Measurements from ENCODE around the gene MARCHF3.
"Not testable (repeated sequence)": the region's sequence is repeated elsewhere in the genome, so short reads cannot be mapped to it uniquely, and the experiment has no call there.

Gene MARCHF3

GRCh38 chr5:126869005-126869451, 161.3 kb downstream of the MARCHF3 start:
- DNase-seq, result no peak

DNA sequence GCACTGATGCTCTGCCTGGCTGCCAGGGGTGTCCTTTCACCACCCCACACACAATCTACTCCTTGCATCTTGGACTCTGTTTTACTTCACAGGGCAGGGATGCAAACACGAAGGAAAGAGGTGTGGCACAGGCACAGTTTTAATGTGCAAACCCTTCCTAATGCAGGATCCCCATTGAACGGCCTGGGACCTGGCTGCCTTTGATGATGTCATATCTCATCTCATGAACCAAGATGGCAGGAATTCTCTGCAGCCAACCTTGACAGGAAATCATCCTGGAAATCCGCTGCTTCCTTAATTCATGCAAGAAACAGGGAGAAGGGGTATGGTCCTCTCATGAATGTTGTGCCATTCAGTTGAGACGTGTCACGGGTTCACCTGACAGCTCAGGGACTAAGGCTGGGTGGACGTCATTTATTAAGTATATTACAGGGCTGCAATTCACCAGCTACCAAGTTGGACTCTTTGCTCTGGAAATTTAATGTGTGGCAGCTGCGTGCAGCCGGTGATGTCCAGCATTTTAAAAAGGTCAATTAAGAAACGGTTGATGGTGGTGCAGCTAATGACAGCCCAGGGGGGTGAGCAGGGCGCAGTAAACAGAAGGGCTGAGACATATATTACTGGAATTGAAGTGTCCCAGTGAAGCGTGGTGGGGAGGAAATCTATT, 161.9 kb downstream of the MARCHF3 start:
- DNase-seq, result no peak

DNA sequence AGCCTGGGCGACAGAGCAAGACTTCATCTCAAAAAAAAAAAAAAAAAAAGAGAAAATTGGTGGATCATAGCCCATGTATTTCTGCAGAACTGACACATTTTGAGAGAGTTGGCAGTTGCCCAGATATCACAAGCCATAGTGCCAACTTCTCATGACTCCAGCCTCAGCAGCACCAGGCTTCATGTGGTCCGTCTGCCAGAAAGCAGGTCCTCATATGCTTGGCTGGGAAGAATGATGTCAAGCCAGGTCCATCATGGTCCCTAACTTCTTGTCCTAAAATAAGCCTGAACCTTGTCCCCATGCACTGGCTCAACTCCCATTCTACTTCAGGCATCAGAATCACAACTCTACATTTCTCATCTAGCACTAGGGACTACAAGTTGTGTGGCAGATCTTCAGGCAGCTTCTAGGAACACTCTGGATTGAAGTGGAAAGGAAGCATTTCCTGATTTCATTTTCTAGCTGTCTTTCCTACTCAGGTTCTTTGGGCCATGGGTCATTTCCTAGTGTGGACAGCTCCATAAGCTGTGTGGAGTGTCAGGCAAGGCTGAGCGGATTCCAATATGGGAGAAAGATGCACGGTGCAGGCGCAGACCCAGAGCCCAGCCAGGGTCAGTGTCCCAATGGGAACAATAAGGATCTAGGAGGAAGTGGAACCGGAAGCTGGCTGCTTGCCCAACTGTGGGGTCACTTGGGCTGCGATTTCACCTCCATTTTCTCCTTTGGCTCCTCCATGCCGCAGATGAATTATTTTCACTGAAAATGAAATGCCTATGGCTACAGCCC, 163.3 kb downstream of the MARCHF3 start:
- no peak for DNase-seq

GRCh38 chr5:126865299-126865698, 165.1 kb downstream of the MARCHF3 start:
- DNase-seq, result no peak

GRCh38 chr5:126864042-126864688, 166.2 kb downstream of the MARCHF3 start:
- no peak for DNase-seq

DNA sequence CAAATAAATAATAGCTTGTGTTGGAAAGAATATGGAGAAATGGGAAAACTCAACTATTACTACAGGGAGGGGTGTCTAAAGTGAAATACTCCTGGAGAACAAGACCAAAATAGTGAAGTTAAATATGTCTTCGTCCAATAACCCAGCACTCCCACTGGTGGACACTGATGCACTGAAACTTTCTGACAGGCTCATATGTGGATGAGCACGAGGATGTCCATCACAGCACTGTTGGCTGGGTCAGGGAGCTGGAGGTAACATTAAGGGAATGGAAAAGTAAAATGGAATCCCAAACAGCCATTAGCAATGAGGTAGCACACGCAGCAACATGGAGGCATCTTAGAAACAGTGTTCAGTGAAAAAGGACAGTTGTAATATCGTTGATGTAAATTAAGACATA, 167.0 kb downstream of the MARCHF3 start:
- DNase-seq, result no peak

DNA sequence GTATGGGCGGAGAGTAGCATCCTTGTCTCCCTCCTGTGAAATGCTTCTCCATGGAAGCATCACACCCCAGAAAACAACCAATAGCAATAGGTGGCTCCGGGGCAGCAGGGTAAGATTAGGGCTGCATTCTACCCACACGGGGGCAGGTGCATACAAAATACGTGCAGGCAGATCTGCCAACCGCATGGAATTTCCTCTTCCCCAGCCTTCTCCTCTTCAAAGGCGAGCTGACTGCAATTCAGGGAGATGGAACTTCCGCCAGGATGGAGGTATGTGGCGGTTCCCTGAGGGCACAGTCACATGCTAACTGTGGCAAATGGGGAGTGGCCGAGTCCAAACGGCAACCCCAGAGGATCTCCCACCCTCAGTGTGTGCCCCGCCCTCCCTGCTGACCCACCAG, 171.9 kb downstream of the MARCHF3 start:
- no peak for DNase-seq

- DNase-seq, result no peak
Observed at GRCh38 chr5:126857472-126858410, 172.6 kb downstream of the MARCHF3 start.

DNA sequence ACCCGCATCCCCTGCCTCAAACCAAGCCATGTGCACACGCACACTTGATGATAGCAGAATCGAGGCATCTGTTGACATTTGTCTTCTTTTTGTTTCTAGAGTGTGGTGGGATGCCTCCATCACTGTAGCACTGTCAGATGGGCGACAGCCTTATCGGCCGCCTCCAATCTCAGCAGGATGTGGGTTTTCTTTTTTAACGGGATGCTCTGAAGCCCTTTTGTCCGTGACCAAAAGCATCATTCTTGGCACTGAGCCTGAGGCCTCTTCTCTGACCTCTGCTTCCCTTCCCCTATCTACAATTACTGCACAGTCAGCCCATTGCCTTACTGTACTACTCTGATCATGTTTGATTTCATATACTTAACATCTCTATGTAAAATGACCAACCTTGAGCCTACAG, 175.1 kb downstream of the MARCHF3 start:
- DNase-seq, result no peak

DNA sequence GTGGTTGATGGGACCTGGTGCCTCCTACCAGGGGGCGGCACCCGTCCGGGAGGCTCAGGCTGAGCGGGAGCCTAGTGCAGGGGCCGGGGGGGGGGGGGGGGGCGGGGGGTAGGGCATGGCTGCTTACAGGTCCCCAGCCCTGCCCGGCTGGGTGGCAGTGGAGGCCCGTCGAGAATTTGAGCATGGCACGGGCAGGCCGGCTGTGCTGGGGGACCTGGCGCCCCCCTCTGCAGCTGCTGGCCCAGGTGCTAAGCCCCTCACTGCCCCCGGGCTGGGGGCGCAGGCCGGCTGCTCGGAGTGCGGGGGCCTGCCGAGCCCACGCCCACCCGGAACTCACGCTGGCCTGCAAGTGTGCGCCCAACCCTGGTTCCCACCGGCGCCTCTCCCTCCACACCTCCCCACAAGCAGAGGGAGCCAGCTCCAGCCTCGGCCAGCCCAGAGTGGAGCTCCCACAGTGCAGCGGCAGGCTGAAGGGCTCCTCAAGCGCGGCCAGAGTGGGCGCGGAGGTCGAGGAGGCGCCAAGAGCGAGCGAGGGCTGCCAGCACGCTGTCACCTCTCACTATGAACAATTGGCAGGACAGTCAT, 175.7 kb downstream of the MARCHF3 start:
- DNase-seq, result no peak

DNA sequence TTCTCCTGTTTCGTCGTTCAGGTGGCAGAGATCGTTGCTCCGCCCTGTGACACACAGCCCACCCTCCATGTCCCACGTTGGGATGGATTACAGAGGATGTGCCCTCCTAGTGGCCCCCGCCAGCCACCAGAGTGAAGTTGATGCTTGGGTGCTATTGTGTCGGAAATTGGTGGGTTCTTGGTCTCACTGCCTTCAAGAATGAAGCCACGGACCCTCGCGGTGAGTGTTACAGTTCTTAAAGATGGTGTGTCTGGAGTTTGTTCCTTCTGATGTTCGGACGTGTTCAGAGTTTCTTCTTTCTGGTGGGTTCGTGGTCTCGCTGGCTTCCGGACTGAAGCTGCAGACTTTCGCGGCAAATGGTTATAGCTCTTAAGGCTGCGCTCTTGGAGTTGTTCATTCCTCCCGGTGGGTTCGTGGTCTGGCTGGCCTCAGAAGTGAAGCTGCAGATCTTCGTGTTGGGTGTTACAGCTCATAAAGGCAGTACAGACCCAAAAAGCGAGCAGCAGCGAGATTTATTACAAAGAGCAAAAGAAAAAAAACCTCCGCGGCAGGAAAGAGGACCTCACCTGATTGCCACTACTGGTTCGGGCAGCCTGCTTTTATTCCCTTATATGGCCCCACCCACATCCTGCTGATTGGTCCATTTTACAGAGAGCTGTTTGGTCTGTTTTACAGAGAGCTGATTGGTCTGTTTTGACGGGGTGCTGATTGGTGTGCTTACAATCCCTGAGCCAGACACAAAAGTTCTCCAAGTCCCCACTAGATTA, 176.6 kb downstream of the MARCHF3 start:
- not testable (repeated sequence) for DNase-seq

DNA sequence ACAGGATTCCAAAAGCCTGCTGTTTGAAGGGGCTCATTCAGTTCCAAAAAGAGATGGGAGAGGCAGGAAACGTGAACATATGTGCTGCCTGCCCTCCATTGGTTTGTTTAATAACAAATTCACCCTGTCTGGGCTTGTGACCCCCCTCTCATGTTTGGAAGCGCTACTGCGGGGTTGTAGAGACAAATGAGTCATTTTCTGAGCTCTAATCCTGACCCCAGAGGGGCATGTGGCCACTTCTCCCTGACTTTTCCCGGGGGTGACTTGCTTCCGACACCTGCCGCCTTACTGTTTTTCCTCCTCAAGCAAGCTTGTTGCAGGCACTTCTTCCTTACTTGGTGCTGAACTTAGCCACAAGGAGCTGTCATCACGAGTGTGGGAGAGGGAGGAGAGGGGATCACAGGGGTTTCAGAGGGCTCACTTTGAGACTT, 177.5 kb downstream of the MARCHF3 start:
- no peak for DNase-seq

GRCh38 chr5:126852091-126852571, 178.2 kb downstream of the MARCHF3 start:
- DNase-seq, result peak; percentile 20

- peak; percentile 11 for DNase-seq
Observed at GRCh38 chr5:126851501-126852011, 178.8 kb downstream of the MARCHF3 start.

GRCh38 chr5:126849101-126849678, 181.2 kb downstream of the MARCHF3 start:
- DNase-seq, result no peak

GRCh38 chr5:126848253-126848652, 182.1 kb downstream of the MARCHF3 start:
- no peak for DNase-seq

GRCh38 chr5:126847826-126848251, 182.5 kb downstream of the MARCHF3 start:
- DNase-seq, result no peak

GRCh38 chr5:126847456-126847820, 182.9 kb downstream of the MARCHF3 start:
- no peak for DNase-seq

GRCh38 chr5:126846744-126847455, 183.5 kb downstream of the MARCHF3 start:
- DNase-seq, result no peak

GRCh38 chr5:126846344-126846743, 184.0 kb downstream of the MARCHF3 start:
- no peak for DNase-seq

Data from central memory CD4-positive, alpha-beta T cell (primary cell).